ENCODE results near the gene RBM45.

RBM45 gene

DNA sequence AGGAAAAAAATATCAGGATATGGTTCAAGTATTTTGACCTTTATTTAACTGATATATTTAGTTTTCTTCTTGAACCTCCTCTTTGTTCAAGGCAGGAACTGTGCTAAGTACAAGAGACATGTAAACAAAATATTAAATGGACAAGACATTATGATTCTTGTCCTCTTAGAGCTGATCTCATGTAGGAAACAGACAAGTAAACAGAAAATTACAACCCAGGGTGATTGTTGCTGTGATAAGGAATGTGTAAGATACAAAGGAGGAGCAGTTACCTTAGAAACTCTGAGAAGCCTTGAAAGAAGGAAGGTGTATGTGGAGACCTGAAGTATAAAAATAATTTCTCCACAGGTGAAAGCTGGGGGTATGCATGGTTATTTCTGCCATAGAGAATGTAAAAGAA lies 12.9 kb downstream of the RBM45 start:
- DNase-seq (ENCODE audit: low spot score) (no peak), ATAC-seq (ENCODE audit: low read depth) (no peak)
- no peaks in the 10 kb centered on the region for H3K27me3 ChIP-seq (ENCODE audit: insufficient read depth, poor library complexity, severe bottlenecking)

DNA sequence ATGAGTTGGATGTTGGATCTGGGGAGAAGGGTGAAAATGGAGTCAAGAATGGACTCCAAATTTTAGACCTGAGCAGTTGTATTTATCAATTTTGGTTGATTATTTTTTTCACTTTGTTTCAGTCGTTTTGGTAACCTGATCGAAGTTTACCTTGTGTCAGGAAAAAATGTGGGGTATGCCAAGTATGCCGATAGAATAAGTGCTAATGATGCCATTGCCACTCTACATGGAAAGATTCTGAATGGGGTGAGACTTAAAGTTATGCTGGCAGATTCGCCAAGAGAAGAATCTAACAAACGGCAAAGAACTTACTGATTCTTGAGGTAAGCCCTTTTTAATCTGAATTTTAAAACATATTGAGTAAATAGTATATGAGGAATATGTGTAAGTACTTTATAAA lies 13.6 kb downstream of the RBM45 start:
- DNase-seq (ENCODE audit: low spot score), result no peak
- no peak overlapping the region for H3K4me3 ChIP-seq (ENCODE audit: severe bottlenecking)
- H3K4me1 ChIP-seq (ENCODE audit: insufficient read depth, poor library complexity, severe bottlenecking), result no peaks in the 10 kb centered on the region
- no peak for ATAC-seq (ENCODE audit: low read depth)
- no peaks in the 10 kb centered on the region for H3K9me3 ChIP-seq (ENCODE audit: severe bottlenecking)
- TF ChIP-seq, protein P1, sequence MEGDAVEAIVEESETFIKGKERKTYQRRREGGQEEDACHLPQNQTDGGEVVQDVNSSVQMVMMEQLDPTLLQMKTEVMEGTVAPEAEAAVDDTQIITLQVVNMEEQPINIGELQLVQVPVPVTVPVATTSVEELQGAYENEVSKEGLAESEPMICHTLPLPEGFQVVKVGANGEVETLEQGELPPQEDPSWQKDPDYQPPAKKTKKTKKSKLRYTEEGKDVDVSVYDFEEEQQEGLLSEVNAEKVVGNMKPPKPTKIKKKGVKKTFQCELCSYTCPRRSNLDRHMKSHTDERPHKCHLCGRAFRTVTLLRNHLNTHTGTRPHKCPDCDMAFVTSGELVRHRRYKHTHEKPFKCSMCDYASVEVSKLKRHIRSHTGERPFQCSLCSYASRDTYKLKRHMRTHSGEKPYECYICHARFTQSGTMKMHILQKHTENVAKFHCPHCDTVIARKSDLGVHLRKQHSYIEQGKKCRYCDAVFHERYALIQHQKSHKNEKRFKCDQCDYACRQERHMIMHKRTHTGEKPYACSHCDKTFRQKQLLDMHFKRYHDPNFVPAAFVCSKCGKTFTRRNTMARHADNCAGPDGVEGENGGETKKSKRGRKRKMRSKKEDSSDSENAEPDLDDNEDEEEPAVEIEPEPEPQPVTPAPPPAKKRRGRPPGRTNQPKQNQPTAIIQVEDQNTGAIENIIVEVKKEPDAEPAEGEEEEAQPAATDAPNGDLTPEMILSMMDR (IDR thresholded peaks at IDR 0.05; ENCODE audit: poor library complexity, severe bottlenecking), result no peak
- no peak overlapping the region for H3K27ac ChIP-seq (ENCODE audit: poor library complexity, severe bottlenecking)
- peaks cover 47% of the 10 kb centered on the region for H3K36me3 ChIP-seq (ENCODE audit: low read depth)
- H3K27me3 ChIP-seq (ENCODE audit: insufficient read depth, poor library complexity, severe bottlenecking), result no peaks in the 10 kb centered on the region

More for the DNA sequence above, 12.9 kb downstream of the RBM45 start:
- no peaks in the 10 kb centered on the region for H3K4me1 ChIP-seq (ENCODE audit: insufficient read depth, poor library complexity, severe bottlenecking)
- TF ChIP-seq, protein P1 (IDR thresholded peaks at IDR 0.05; ENCODE audit: poor library complexity, severe bottlenecking), result no peak
- H3K4me3 ChIP-seq (ENCODE audit: severe bottlenecking), result no peak overlapping the region
- no peak overlapping the region for H3K27ac ChIP-seq (ENCODE audit: poor library complexity, severe bottlenecking)
- H3K9me3 ChIP-seq (ENCODE audit: severe bottlenecking), result peaks cover 2% of the 10 kb centered on the region
- peaks cover 55% of the 10 kb centered on the region for H3K36me3 ChIP-seq (ENCODE audit: low read depth)

DNA sequence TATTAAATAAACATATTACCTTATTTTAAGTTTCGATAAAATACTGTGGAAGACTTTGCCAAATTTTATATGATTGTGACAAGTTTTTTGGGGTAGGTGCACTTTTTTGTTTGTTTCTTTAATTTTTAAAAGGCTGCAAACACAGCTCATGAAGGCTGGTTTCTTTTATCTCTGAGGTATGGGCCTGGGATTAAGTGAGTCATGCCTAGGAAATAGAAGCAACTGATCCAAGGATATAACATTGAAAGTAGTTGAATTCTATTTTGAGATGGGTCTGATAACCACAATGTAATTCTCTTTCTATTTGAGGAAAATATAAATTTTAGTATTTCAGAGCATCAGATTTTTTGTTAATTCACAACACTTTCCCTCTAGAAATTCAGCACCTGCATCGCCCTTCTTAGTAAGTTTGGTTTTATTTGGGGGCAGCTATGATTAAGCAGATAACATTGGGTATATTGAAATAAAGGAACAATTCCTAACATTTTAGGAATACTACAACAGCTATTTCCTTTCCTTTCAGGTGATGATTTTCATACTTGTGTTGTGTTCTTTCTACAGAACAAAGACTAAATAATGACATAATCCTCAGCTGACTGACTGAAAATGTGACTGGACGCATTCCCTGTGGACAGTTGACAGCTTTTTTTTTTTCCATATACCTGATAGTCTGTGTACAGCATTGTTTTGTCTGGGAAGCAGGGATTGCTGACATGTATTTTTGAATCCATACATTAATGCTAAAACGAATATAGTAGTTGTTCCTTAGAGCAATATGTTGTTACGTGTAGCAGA lies 16.8 kb downstream of the RBM45 start:
- TF ChIP-seq, protein P1 (IDR thresholded peaks at IDR 0.05; ENCODE audit: poor library complexity, severe bottlenecking), result no peak

DNA sequence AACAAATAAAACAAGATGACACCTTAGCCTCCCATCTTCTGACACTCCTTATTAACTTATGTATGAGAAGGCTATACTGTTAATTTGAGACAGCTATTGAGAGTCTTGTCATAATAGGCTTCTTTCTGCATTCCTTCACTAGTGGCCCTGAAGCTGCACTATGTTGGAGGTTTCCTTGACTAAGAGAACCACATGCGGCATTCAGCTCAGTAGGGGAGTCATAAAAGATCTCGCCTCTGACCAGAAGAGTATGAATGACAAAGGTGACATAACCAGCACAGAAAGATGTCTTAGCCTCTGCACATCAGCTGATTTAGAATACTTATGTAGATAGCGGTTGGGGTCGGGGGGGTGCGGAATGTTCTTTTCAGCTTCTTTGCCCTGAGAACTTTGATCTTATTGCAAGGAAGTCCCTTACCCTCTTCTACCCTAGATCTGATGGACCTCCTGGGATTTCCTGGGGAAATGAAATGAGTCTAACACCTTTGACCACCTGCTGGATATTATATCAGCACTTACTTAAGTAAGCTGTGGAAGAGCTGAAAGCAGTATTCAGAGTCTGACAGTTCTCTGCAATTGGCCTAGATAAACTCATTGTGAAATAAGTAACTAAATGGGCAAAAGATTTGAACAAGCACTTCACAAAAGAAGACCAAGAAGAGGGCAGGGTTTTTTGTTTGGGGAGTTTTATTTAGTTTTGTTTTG lies 24.2 kb downstream of the RBM45 start:
- DNase-seq (ENCODE audit: low spot score) (no peak), ATAC-seq (ENCODE audit: low read depth) (no peak)
- Histone ChIP-seq H3K9me3 (ENCODE audit: severe bottlenecking) (no peaks in the 10 kb centered on the region), H3K27ac (ENCODE audit: poor library complexity, severe bottlenecking) (no peak overlapping the region), H3K4me3 (ENCODE audit: severe bottlenecking) (no peak overlapping the region), H3K4me1 (ENCODE audit: insufficient read depth, poor library complexity, severe bottlenecking) (no peaks in the 10 kb centered on the region), H3K36me3 (ENCODE audit: low read depth) (peaks cover 8% of the 10 kb centered on the region; the same call in 1 of the 2 replicates), H3K27me3 (ENCODE audit: insufficient read depth, poor library complexity, severe bottlenecking) (no peaks in the 10 kb centered on the region)
- TF ChIP-seq, protein P1 (IDR thresholded peaks at IDR 0.05; ENCODE audit: poor library complexity, severe bottlenecking), result no peak

More for the DNA sequence above, 16.8 kb downstream of the RBM45 start:
- Histone ChIP-seq H3K9me3 (ENCODE audit: severe bottlenecking) (no peaks in the 10 kb centered on the region), H3K27ac (ENCODE audit: poor library complexity, severe bottlenecking) (no peak overlapping the region), H3K36me3 (ENCODE audit: low read depth) (peaks cover 31% of the 10 kb centered on the region), H3K4me3 (ENCODE audit: severe bottlenecking) (no peak overlapping the region), H3K27me3 (ENCODE audit: insufficient read depth, poor library complexity, severe bottlenecking) (no peaks in the 10 kb centered on the region), H3K4me1 (ENCODE audit: insufficient read depth, poor library complexity, severe bottlenecking) (no peaks in the 10 kb centered on the region)
- ATAC-seq (ENCODE audit: low read depth), result no peak
- DNase-seq (ENCODE audit: low spot score), result no peak

Data from RWPE2 (cell line).